ENCODE measurements around the gene BMF. TPM values are rescaled to one million over a fixed set of nuclear protein-coding genes. Genes with fewer than 3 reads are reported as not detected.

The BMF gene
- total RNA-seq, 4 donors from 2014 or later, result 31.9 to 49.3 (median 37.2) TPM

- Histone ChIP-seq H3K27me3 (no peaks in the 10 kb centered on the region), H3K36me3 (no peaks in the 10 kb centered on the region), H3K4me1 (peaks cover 30 to 45% of the 10 kb centered on the region in 2 donors), H3K9me3 (no peaks in the 10 kb centered on the region), H3K27ac (no peak overlapping the region), H3K4me3 (replicated peaks in 1 of 3) (no peak overlapping the region)
- TF ChIP-seq CTCF (IDR thresholded peaks at IDR 0.05), result no peak
- TF ChIP-seq POLR2A (IDR thresholded peaks at IDR 0.05), result no peak
- DNase-seq, result no peak
- 85% methylated on average over 12 of the region's 12 CpGs for WGBS, 2 donors
- intact Hi-C loops (cut with DNase I), result loop anchor here (5.0 kb wide), 1 partner anchor 39 kb away; no protein-coding TSS in a partner anchor
These were observed 55.4 kb downstream of the BMF start for GRCh38 chr15:40053079-40053830.

GRCh38 chr15:40052604-40053003 lies 56.1 kb downstream of the BMF start:
- 73 to 88% methylated on average over 6 of the region's 6 CpGs for WGBS, 2 donors
- intact Hi-C loops (cut with DNase I), result loop anchor here (5.0 kb wide), 1 partner anchor 40 kb away; no protein-coding TSS in a partner anchor
- Histone ChIP-seq H3K36me3 (no peaks in the 10 kb centered on the region), H3K27me3 (no peaks in the 10 kb centered on the region), H3K4me3 (replicated peaks in 1 of 3) (no peak overlapping the region), H3K27ac (no peak overlapping the region), H3K4me1 (peaks cover 36 to 51% of the 10 kb centered on the region in 2 donors), H3K9me3 (no peaks in the 10 kb centered on the region)
- DNase-seq, result no peak
- no peak for TF ChIP-seq POLR2A (IDR thresholded peaks at IDR 0.05)
- TF ChIP-seq CTCF (IDR thresholded peaks at IDR 0.05), result no peak

- intact Hi-C loops (cut with DNase I), result loop anchor here (5.0 kb wide), 1 partner anchor 40 kb away; no protein-coding TSS in a partner anchor
- TF ChIP-seq CTCF (IDR thresholded peaks at IDR 0.05) (no peak), POLR2A (IDR thresholded peaks at IDR 0.05) (no peak)
- H3K36me3 ChIP-seq, result no peaks in the 10 kb centered on the region
- H3K9me3 ChIP-seq, result no peaks in the 10 kb centered on the region
- H3K27me3 ChIP-seq, result no peaks in the 10 kb centered on the region
- no peak overlapping the region for H3K4me3 ChIP-seq (replicated peaks in 1 of 3)
- H3K4me1 ChIP-seq, result peaks cover 42 to 59% of the 10 kb centered on the region in 2 donors
- 90 to 92% methylated on average over 11 of the region's 11 CpGs for WGBS, 2 donors
- no peak for DNase-seq
- H3K27ac ChIP-seq, result no peak overlapping the region
These were observed 56.9 kb downstream of the BMF start for GRCh38 chr15:40051616-40052415.

GRCh38 chr15:40050788-40051470 lies 57.8 kb downstream of the BMF start:
- 76 to 90% methylated on average over 11 to 12 of the region's 12 CpGs for WGBS, 2 donors
- H3K4me3 ChIP-seq (replicated peaks in 1 of 3), result no peak overlapping the region
- no peaks in the 10 kb centered on the region for H3K36me3 ChIP-seq
- H3K27ac ChIP-seq, result no peak overlapping the region
- H3K4me1 ChIP-seq, result peaks cover 38 to 62% of the 10 kb centered on the region in 2 donors
- no peaks in the 10 kb centered on the region for H3K27me3 ChIP-seq
- no peak for TF ChIP-seq CTCF (IDR thresholded peaks at IDR 0.05)
- no peaks in the 10 kb centered on the region for H3K9me3 ChIP-seq
- intact Hi-C loops (cut with DNase I), result loop anchor here (5.0 kb wide), 1 partner anchor 41 kb away; no protein-coding TSS in a partner anchor
- no peak for DNase-seq

Measured in thyroid gland (tissue), 4 donors.